Smooth muscle cell (in vitro differentiated cells): Measurements from ENCODE around the gene HMCN2. TPM values are rescaled to one million over a fixed set of nuclear protein-coding genes. Genes with fewer than 3 reads are reported as not detected.

Experiments used
- DNase-seq: peaks from one replicate; lab custom pipeline; 2025; ENCODE audit not compliant: unreplicated experiment; lab: John Stamatoyannopoulos, UW
- H2AFZ ChIP-seq: fragments of 200-600 bp; sonication (generic); 2 replicates; pipeline ENCODE4 v1.6.0; 2016; ENCODE audit warnings: antibody characterized with exemption, low read depth, mild to moderate bottlenecking
- H3F3A ChIP-seq: fragments of 200-600 bp; sonication (generic); 2 replicates; pipeline ENCODE4 v1.6.0; 2017; ENCODE audit warnings: antibody characterized with exemption, low read depth
- H3K27ac ChIP-seq: fragments of 200-600 bp; sonication (generic); 2 replicates; pipeline ENCODE4 v1.5.1; 2016; ENCODE audit warnings: low read depth, mild to moderate bottlenecking
- H3K27me3 ChIP-seq: fragments of 200-600 bp; sonication (generic); 2 replicates; pipeline ENCODE4 v1.6.1; 2016; ENCODE audit warnings: low read depth, mild to moderate bottlenecking
- H3K36me3 ChIP-seq: fragments of 200-600 bp; sonication (generic); 2 replicates; pipeline ENCODE4 v1.5.1; 2016; ENCODE audit warnings: low read depth
- H3K4me1 ChIP-seq: fragments of 200-600 bp; sonication (generic); 2 replicates; pipeline ENCODE4 v1.5.1; 2016; ENCODE audit warnings: low read depth
- H3K4me2 ChIP-seq: fragments of 200-600 bp; sonication (generic); 2 replicates; pipeline ENCODE4 v1.6.0; 2016; ENCODE audit warnings: mild to moderate bottlenecking
- H3K4me3 ChIP-seq: fragments of 200-600 bp; sonication (generic); 2 replicates; pipeline ENCODE4 v1.5.1; 2016; ENCODE audit warnings: mild to moderate bottlenecking
- H3K79me2 ChIP-seq: fragments of 200-600 bp; sonication (generic); 2 replicates; pipeline ENCODE4 v1.6.0; 2016; ENCODE audit warnings: low read depth, mild to moderate bottlenecking
- H3K9ac ChIP-seq: fragments of 200-600 bp; sonication (generic); 2 replicates; pipeline ENCODE4 v1.6.0; 2016; ENCODE audit warnings: low read depth
- H3K9me3 ChIP-seq: fragments of 200-600 bp; sonication (generic); replicated peaks from 2 replicates; pipeline ENCODE4 v1.5.1; 2016; ENCODE audit warnings: low read depth
- H4K20me1 ChIP-seq: fragments of 200-600 bp; sonication (generic); 2 replicates; pipeline ENCODE4 v1.6.0; 2016; ENCODE audit warnings: low read depth
- WGBS: methylation state at CpG from one replicate; pipeline ENCODE4 v1.1.7; 2016; ENCODE audit warnings: low lambda C conversion rate; 5-methylcytosine and 5-hydroxymethylcytosine counted together
- polyA plus RNA-seq: library from polyadenylated mRNA; unstranded; fragments of >200 nt; fragmentation: Nextera tagmentation; extraction: Ambion mirVana; gene quantifications from 2 replicates; pipeline ENCODE4 v1.2.1, GENCODE V29; 2016
- total RNA-seq: library from RNA; depleted of rRNA; stranded (reverse); fragments of >200 nt; gene quantifications from 2 replicates; pipeline ENCODE4 v1.2.3, GENCODE V29; 2014
- TF ChIP-seq, protein P1 (sequence below): fragments of 200-600 bp; sonication (generic); IDR thresholded peaks from 2 replicates; pipeline ENCODE4 v1.5.1; 2017; ENCODE audit warnings: borderline replicate concordance, mild to moderate bottlenecking, antibody characterized with exemption; ENCODE audit not compliant: insufficient read depth, poor library complexity, severe bottlenecking

HMCN2 gene
- total and polyA plus RNA-seq, 2 experiments from 2014 or later: under 0.01 TPM; not detected in 1

DNA sequence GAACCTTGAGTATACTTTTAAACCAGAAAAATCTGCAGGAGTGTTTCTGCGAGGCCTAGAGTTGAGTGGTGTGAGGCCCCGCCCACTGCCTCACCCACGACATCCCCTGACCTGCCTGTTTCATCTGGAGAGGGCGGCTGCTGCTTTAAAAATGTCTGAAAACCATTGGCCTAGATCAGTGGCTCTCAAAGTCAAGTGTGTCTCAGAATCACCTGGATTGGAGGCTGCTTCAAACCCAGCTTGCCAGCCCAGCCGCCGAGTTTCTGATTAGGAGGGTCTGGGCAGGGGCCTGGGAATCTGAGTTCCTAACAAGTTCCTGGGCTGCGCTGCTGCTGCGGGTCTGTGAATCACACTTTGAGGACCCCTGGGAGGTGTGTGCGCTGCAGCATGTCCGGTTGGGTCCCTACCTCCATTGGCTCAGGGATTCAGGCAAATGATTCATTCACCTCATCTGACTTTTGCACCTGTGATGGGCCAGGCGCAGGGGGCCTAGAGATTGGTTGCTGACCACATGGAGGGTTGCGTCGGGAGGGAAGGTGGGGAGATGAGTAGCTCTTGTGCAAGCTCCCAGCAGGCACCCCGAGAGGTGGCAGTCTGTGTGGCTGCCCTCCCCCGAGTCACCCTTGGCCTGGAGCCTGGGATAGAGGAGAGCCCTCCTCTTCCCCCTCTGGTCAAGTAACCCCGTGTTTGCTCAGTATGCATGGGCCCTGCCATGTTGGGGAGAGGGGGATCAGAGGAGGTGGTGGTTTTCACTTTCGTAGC is 27.6 kb upstream of the HMCN2 start:
- no peaks in the 10 kb centered on the region for H3F3A ChIP-seq
- H3K27me3 ChIP-seq: no peaks in the 10 kb centered on the region
- peaks cover 9% of the 10 kb centered on the region for H4K20me1 ChIP-seq
- H3K27ac ChIP-seq: no peak overlapping the region
- no peak overlapping the region for H3K4me2 ChIP-seq
- no peak overlapping the region for H3K4me3 ChIP-seq
- no peak for DNase-seq
- no peak overlapping the region for H2AFZ ChIP-seq
- no peaks in the 10 kb centered on the region for H3K79me2 ChIP-seq
- H3K36me3 ChIP-seq: no peaks in the 10 kb centered on the region
- 91% methylated on average over 17 of the region's 17 CpGs for WGBS
- H3K9ac ChIP-seq: no peak overlapping the region
- TF ChIP-seq, protein P1, sequence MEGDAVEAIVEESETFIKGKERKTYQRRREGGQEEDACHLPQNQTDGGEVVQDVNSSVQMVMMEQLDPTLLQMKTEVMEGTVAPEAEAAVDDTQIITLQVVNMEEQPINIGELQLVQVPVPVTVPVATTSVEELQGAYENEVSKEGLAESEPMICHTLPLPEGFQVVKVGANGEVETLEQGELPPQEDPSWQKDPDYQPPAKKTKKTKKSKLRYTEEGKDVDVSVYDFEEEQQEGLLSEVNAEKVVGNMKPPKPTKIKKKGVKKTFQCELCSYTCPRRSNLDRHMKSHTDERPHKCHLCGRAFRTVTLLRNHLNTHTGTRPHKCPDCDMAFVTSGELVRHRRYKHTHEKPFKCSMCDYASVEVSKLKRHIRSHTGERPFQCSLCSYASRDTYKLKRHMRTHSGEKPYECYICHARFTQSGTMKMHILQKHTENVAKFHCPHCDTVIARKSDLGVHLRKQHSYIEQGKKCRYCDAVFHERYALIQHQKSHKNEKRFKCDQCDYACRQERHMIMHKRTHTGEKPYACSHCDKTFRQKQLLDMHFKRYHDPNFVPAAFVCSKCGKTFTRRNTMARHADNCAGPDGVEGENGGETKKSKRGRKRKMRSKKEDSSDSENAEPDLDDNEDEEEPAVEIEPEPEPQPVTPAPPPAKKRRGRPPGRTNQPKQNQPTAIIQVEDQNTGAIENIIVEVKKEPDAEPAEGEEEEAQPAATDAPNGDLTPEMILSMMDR: no peak
- no peaks in the 10 kb centered on the region for H3K9me3 ChIP-seq
- H3K4me1 ChIP-seq: peaks cover 3% of the 10 kb centered on the region

DNA sequence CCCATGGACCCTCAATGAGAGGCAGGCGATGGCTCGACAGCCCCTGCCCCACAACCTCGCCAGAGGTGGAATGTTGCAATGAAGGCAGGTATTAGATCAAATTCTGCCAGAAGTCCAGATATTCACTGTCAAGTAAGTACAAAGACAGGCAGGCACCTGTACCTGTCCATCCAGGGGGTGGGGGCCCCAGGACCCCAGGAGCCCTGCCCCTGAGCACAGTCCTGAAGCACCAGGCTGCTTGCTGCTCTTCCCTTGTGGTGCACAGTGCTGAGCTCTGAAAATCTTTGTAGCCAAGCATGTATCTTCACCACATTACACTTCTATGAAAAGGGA is 26.2 kb upstream of the HMCN2 start:
- Histone ChIP-seq H3K79me2 (no peaks in the 10 kb centered on the region), H3K36me3 (no peaks in the 10 kb centered on the region), H3K9me3 (no peaks in the 10 kb centered on the region), H3K27ac (no peak overlapping the region), H3K4me2 (no peak overlapping the region), H2AFZ (no peak overlapping the region), H3K4me1 (peaks cover 3% of the 10 kb centered on the region), H3F3A (no peaks in the 10 kb centered on the region), H3K27me3 (no peaks in the 10 kb centered on the region), H3K4me3 (no peak overlapping the region), H3K9ac (no peak overlapping the region), H4K20me1 (peaks cover 9% of the 10 kb centered on the region)
- WGBS: 100% methylated on average over 3 of the region's 3 CpGs
- TF ChIP-seq, protein P1: no peak
- DNase-seq: no peak

DNA sequence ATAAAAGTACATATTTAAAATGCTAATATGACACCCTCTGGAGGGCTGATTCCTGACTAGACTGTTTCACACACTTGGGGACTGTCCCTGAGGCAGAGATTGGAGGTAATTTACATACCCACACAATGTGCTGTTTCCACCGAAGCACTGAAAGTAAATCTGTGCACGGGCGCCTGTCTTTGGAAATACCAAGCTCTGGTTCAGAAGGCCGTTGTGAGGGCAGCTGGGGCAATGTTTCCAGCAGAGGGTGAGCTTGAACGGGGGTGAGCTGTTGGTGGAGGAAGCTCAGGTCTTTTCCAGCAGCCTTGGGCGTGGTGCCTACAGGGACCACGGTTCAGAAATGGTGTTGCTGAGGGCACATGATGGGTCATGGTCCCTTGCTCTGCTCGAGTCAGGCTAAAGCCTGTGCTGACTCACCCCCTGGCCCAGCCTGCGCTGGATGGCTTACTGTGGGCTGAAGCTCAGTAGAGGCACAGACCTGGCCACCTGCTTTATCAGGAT is 25.8 kb upstream of the HMCN2 start:
- H4K20me1 ChIP-seq: peaks cover 9% of the 10 kb centered on the region
- no peak for DNase-seq
- H3K79me2 ChIP-seq: no peaks in the 10 kb centered on the region
- TF ChIP-seq, protein P1: no peak
- H3K9ac ChIP-seq: no peak overlapping the region
- no peaks in the 10 kb centered on the region for H3K9me3 ChIP-seq
- peaks cover 3% of the 10 kb centered on the region for H3K4me1 ChIP-seq
- H3K36me3 ChIP-seq: no peaks in the 10 kb centered on the region
- H3K27me3 ChIP-seq: no peaks in the 10 kb centered on the region
- no peak overlapping the region for H3K4me2 ChIP-seq
- no peak overlapping the region for H2AFZ ChIP-seq
- WGBS: 65% methylated on average over 9 of the region's 9 CpGs
- H3K27ac ChIP-seq: no peak overlapping the region
- no peaks in the 10 kb centered on the region for H3F3A ChIP-seq
- H3K4me3 ChIP-seq: no peak overlapping the region
